ENCODE results near the gene OBP2B. TPM values are rescaled to one million over a fixed set of nuclear protein-coding genes. Genes with fewer than 3 reads are reported as not detected.
A peak's percentile ranks its signal among the peaks of the same experiment; 100 is the strongest.

OBP2B gene
- total RNA-seq, 1 donor from 2014 or later = not detected

DNA sequence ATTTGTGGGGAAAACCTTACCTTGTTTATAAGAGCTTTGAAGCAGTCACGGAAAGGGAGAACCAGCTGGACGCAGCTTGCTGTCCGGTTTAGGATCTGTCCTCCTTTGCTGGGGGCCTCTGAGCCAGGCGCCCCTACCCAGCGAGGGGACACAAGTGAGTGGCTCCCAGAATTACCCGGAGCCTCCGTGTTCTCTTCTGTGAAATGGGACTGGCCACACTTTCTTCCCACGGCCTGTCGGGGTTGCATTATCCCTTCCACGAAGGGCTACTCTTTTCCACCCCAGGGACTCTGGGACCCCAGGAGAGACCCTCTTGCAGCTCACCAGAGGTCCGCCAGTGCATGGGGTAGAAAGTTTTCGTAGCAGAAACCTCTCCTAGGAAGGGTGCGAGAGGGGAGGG, 44.9 kb downstream of the OBP2B start:
- no peak for DNase-seq

DNA sequence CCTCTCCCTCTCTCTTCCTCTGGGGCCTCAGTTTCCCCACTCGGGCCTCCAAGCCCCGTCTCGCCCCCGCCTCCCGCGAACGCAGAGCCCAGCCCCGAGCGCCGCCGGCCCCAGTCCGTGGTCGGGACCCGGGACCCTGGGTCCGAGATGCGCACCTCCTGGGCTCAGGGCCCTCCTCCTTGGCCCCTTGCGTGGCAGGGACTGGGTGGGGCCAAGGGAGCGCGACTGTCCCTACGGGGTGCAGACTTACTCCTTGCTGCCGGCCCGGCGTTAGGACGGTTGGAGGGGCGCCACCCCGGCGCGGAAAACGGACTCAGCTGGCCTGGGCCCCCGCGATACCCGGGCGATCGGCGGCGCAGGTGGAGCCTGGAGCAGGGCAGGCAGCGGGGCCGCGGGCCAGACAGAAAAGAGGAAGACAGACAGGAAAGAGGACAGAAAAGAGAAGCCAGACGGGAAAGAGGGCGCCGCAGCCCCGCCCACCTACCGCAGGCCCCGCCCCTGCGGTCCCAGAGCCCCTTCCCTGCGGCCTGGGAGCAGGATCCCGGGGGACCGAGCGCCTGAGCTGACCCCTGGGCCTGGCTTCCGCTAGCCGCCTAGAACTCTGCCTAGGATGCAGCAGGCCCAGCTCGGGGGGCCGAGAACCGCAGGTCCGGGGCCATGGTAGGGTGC, 45.4 kb downstream of the OBP2B start, which contains the start of gene GBGT1:
Gene GBGT1 (minus strand): TSS at position 411 of the 669 bp plus-strand sequence. CDS start 1,502 bp downstream, outside the sequence.
- DNase-seq = no peak

DNA sequence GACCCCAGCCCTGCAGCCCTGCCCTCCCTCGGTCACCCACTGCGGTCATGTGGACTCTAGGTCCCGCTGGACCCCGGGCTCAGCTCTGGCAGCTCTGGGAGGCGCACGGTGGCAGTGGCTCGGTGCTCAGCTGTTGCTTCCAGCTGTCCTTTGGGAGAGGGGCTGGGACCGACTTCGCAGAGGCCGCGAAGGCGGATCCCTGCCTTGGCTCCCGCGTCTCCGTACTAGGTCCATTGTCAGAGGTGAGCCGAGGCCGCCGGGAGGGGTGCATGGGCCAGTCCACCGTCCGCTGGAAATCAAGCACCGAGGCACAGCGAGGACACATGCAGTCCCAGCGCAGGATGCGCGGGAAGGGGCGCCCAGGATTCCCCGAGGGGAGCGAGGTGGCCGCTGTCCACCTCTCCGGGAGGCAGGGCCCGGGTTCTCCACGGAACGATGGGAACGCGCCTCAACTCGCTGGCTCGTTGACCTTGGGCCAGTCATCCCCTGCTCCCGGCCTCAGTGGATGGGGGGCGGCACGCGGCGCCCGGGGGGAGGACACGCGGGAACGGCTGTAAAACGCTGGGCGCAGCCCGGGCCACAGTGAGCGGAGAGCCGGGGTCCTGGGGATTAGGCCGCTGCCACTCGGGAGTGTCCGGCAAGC, 46.1 kb downstream of the OBP2B start:
- DNase-seq = no peak

DNA sequence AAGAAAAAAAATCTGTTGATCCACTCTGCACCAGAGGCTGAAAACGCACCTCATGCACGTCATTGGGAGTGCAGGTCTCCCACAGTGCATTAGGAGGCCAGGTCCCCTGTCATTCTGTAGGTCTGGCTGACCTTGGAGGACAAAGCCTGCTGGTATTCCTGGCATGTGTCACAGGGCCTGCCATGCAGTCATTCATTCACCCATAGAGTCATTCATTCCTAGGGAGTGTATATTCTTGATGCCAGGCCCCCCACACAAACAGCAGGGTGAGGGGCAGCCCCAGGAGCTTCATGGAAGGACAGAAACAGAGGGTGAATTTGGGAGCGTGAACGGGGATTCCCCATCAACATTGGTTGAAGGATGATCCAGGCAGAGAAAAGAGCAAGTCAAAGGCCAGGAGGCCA, 47.5 kb downstream of the OBP2B start:
- no peak for DNase-seq

DNA sequence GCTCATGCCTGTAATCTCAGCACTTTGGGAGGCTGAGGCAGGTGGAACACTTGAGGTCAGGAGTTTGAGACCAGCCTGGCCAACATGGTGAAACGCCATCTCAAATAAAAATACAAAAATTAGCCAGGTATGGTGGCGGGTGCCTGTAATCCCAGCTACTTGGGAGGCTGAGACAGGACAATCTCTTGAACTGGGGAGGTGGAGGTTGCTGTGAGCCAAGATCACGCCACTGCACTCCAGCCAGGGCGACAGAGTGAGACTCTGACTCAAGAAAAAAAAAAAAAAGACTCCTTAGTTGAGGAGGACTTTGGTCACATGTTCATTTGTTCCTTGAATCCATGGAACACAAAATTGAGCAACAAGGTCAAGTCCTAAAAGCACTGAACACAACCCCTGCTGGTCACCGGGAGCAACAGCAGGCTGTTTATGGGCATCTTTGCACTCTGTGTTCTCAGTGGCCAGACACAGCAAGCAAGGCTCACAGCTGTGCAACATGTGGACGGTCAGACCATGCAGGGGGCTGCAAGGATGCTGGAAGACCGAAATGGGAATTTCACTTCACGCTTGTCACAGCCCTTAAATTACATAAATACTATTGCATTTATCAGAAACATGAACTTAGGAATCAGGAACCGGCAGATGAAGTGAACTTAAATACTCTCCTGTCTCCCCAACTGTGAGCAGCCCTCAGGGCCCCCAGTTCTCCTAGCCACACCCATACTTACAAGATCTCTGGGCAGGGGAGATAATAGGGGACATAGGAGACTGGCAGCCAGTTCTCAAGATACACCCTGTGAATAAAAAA, 48.1 kb downstream of the OBP2B start:
- peak; percentile 74 for DNase-seq

DNA sequence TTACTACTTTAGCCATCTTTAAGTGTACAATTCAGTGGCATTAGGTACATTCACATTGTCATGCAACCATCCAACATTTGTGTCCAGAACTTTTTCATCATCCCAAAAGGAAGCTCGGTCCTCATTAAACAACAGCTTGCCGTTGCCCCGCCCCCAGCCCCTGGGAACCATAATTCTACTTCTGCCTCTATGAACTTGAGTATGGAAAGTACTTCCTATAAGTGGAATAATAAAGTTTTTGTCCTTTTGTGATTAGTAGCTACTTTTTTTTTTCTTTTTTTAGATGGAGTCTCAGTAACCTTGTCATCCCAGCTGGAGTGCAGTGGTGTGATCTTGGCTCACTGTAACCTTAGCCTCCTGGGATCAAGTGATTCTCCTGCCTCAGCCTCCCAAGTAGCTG, 50.4 kb downstream of the OBP2B start:
- DNase-seq = no peak

Other genes with a start within 250 kb of the OBP2B start
- gene GFI1B, start 230.6 kb downstream of the OBP2B start, total RNA-seq = not detected in 2 replicates
- gene GTF3C5, start 178.3 kb downstream of the OBP2B start, total RNA-seq = 53.3 and 59.2 TPM in 2 replicates
- gene CEL, start 147.3 kb downstream of the OBP2B start, total RNA-seq = 0.14 and 0.17 TPM in 2 replicates
- gene RALGDS, start 88.0 kb downstream of the OBP2B start, total RNA-seq = 68.7 and 68.9 TPM in 2 replicates
- gene GBGT1, start 45.3 kb downstream of the OBP2B start, total RNA-seq = 15.7 and 28.0 TPM in 2 replicates
- gene ABO, start 66.0 kb upstream of the OBP2B start, total RNA-seq = under 0.01 and 0.51 TPM in 2 replicates
- gene SURF6, start 126.9 kb upstream of the OBP2B start, total RNA-seq = 13.0 and 15.0 TPM in 2 replicates
- gene MED22, start 138.9 kb upstream of the OBP2B start, total RNA-seq = 17.7 and 26.6 TPM in 2 replicates
- gene RPL7A, start 139.0 kb upstream of the OBP2B start, total RNA-seq = 1,936 and 2,833 TPM in 2 replicates
- gene SURF1, start 147.2 kb upstream of the OBP2B start, total RNA-seq = 15.3 and 31.1 TPM in 2 replicates
- gene SURF2, start 147.3 kb upstream of the OBP2B start, total RNA-seq = 11.2 and 11.7 TPM in 2 replicates
- gene SURF4, start 166.8 kb upstream of the OBP2B start, total RNA-seq = 370 and 397 TPM in 2 replicates
- 0.47 and 1.2 TPM in 2 replicates for gene STKLD1, start 167.1 kb upstream of the OBP2B start, total RNA-seq
- 16.2 and 26.9 TPM in 2 replicates for gene REXO4, start 208.8 kb upstream of the OBP2B start, total RNA-seq
- 0.84 and 1.0 TPM in 2 replicates for gene ADAMTS13, start 213.1 kb upstream of the OBP2B start, total RNA-seq